Epithelial cell of prostate (primary cell): ENCODE results near the gene KDM4B.
"Not testable (repeated sequence)": the region's sequence is repeated elsewhere in the genome, so short reads cannot be mapped to it uniquely, and the experiment has no call there.

Experiments
- DNase-seq: peaks from one replicate; pipeline ENCODE4 v3.0.0-alpha.2; 2011; ENCODE audit warnings: low read depth, low spot score
- H3K27ac ChIP-seq: fragments of 450-650 bp; 2 replicates; pipeline ENCODE4 v1.5.1; 2017; ENCODE audit warnings: mild to moderate bottlenecking

Gene KDM4B

DNA sequence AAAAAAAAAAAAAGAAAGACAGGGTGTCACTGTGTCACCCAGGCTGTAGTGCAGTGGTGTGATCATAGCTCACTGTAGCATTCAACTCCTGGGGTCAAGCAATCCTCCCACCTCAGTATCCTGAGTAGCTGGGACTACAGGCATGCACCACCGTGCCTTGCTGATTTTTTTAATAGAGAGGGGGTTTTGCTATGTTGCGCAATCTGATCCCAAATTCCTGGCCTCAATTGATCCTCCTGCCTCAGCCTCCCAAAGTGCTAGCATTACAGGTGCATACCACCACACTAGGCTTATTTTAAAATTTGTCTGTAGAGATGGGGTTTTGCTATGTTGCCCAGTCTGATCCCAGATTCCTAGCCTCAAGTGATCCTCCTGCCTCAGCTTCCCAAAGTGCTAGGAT, 212.4 kb downstream of the KDM4B start:
- H3K27ac ChIP-seq: no peak overlapping the region
- DNase-seq: no peak

GRCh38 chr19:5182751-5183150, 213.8 kb downstream of the KDM4B start:
- DNase-seq: no peak
- H3K27ac ChIP-seq: no peak overlapping the region

GRCh38 chr19:5183616-5184015, 214.7 kb downstream of the KDM4B start:
- no peak overlapping the region for H3K27ac ChIP-seq
- DNase-seq: no peak

DNA sequence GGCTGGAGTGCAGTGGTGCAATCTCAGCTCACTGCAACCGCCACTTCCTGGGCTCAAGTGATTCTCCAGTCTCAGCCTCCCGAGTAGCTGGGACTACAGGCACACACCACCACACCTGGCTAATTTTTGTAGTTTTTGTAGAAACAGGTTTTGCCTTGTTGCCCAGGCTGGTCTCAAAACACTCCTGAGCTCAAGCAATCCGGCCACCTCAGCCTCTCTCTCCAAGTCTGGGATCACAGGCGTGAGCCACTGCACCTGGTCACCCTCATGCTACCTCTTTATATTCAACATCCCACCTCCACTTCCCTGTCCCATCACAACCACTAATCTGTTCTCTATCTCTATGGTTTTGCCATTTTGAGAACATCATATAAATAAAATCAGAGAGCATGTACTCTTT, 216.0 kb downstream of the KDM4B start:
- DNase-seq: no peak
- no peak overlapping the region for H3K27ac ChIP-seq

GRCh38 chr19:5186293-5187050, 217.6 kb downstream of the KDM4B start:
- H3K27ac ChIP-seq: no peak overlapping the region
- DNase-seq: no peak

DNA sequence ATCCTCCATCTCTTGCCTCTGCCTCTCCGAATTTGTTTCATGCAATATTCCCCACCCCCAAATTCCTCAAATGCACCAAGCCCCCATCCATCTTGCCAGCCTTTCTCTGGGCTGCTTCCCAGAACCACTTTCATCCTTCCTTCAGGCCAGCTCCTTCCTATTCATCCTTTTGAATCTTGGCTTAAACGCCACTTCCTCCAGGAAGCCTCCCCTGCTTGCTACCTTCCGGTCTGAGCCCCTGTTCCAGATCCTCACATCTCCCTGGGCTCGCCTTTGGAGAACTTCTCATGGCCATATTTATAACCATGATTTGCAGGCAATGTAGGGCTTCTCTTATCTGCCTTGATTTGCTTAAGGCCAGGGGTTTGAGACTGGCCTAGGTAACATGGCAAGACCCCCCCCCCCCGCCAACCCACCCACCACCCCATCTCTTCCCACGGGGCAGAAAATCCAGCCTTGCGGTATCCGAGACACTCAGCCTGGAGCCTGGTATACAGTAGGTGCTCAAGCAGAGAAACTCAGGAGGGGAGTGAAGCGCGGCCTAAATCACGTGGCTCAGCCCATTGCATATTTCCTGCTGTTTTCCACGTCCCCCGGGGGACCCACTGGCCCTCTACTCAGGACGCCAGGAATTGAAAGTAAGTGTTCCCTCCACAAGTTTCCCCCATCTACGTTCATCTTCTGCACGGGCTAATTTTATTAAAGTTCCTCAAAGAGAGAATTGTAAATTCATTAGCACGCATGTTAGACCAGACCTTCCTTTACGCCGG, 219.8 kb downstream of the KDM4B start:
- H3K27ac ChIP-seq: no peak overlapping the region

DNA sequence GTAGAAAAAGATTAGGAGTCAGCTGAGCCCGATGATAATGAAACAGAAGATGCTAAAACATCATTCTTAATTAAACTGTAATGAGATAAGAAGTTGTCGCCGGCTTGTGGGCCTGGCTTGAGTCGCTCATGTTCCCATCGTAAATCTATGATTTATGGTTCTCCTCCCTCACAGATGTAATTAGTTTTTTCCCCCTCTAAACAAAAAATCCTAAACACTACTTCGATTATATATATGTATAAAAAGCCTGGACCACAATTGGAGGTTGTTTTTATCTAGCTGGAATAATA, 220.3 kb downstream of the KDM4B start:
- no peak for DNase-seq
- no peak overlapping the region for H3K27ac ChIP-seq

More for the DNA sequence above, 219.8 kb downstream of the KDM4B start:
- DNase-seq: no peak

- no peak for DNase-seq
- H3K27ac ChIP-seq: no peak overlapping the region
Observed at GRCh38 chr19:5191091-5191490, 222.2 kb downstream of the KDM4B start.

GRCh38 chr19:5192568-5192967, 223.7 kb downstream of the KDM4B start:
- H3K27ac ChIP-seq: no peak overlapping the region
- no peak for DNase-seq

- no peak overlapping the region for H3K27ac ChIP-seq
- no peak for DNase-seq
Observed at GRCh38 chr19:5193192-5193591, 224.3 kb downstream of the KDM4B start.

DNA sequence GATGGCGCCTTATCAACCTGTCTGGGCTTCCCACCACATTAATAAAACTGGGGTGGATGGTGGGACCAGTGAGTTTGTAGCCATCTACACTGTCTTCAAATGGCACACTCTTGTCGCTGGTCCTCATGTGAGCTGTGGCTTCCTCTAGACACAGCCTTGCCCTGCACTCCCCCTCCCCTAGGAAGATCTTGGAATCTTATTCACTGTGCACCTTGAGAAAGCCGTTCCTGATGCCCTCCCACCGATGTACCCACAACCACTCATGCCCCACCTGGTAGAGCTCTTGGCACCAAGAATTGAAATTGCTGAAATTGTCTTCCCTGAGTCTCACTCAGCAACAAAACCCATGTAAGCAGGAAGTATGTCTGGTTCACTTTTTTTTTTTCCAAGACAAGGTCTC, 225.7 kb downstream of the KDM4B start:
- DNase-seq: no peak
- H3K27ac ChIP-seq: no peak overlapping the region

- H3K27ac ChIP-seq, DNase-seq: not testable (repeated sequence)
Observed at GRCh38 chr19:5195587-5195986, 226.7 kb downstream of the KDM4B start.

DNA sequence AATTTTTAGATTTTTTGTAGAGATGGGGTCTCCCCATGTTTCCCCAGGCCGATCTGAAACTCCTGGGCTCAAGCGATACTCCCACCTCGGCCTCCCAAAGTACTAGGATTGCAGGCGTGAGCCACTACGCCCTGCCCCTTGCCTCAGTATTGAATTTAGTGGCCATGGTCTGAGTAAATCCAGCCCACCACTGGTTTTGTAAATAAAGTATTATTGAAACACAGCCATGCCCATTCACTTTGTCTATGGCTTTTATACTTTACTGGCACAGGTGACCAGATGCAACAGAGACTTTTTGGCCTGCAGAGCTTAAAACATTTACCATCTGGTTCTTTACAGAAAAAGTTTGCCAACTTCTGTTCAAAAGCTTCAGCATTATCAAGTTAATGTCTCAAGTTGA, 227.9 kb downstream of the KDM4B start:
- H3K27ac ChIP-seq: no peak overlapping the region
- no peak for DNase-seq

GRCh38 chr19:5200844-5201243, 231.9 kb downstream of the KDM4B start:
- H3K27ac ChIP-seq: no peak overlapping the region
- no peak for DNase-seq

GRCh38 chr19:5202553-5202952, 233.6 kb downstream of the KDM4B start:
- no peak overlapping the region for H3K27ac ChIP-seq
- DNase-seq: no peak
